Coronary artery (tissue), 2 donors: ENCODE data around the gene CEP112.

Source experiments
- DNase-seq: peaks from one replicate; pipeline ENCODE4 v3.0.0-alpha.2; 2017; ENCODE audit warnings: low spot score
- H3K27ac ChIP-seq, 2 donors: fragments of 200-600 bp; sonication (generic); one replicate each; pipeline ENCODE4 v1.5.1; 2016 to 2019
- H3K4me3 ChIP-seq: fragments of 200-600 bp; sonication (generic); 2 replicates; pipeline ENCODE4 v1.5.1; 2016; ENCODE audit warnings: mild to moderate bottlenecking, moderate library complexity
- TF ChIP-seq, protein P1 (sequence below): fragments of 200-600 bp; sonication (generic); IDR thresholded peaks from one replicate; pipeline ENCODE4 v1.5.1; 2019; ENCODE audit warnings: antibody characterized with exemption

Gene CEP112

DNA sequence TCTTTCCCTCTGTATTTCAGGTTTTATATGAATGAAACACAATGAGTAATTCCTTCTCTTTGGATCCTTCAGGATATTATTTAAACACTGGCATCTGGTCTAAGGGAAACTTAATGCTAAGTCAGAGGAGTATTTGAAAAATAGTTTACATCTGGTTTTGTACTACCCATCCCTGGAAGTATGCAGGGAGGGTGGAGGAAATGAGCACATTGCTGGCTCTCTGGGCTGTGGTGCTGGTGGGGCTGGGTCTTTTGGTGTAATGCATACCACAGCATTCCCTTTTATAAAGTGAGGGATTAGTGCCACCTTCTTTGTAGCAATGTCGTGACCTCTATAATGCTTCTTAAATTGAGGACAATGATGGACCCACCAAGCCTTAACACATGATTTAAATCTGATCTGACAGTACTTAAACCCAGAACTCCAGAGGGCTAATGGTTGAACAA lies 525.0 kb downstream of the CEP112 start:
- no peak for DNase-seq
- TF ChIP-seq, protein P1, sequence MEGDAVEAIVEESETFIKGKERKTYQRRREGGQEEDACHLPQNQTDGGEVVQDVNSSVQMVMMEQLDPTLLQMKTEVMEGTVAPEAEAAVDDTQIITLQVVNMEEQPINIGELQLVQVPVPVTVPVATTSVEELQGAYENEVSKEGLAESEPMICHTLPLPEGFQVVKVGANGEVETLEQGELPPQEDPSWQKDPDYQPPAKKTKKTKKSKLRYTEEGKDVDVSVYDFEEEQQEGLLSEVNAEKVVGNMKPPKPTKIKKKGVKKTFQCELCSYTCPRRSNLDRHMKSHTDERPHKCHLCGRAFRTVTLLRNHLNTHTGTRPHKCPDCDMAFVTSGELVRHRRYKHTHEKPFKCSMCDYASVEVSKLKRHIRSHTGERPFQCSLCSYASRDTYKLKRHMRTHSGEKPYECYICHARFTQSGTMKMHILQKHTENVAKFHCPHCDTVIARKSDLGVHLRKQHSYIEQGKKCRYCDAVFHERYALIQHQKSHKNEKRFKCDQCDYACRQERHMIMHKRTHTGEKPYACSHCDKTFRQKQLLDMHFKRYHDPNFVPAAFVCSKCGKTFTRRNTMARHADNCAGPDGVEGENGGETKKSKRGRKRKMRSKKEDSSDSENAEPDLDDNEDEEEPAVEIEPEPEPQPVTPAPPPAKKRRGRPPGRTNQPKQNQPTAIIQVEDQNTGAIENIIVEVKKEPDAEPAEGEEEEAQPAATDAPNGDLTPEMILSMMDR = no peak
- H3K4me3 ChIP-seq = no peak overlapping the region

DNA sequence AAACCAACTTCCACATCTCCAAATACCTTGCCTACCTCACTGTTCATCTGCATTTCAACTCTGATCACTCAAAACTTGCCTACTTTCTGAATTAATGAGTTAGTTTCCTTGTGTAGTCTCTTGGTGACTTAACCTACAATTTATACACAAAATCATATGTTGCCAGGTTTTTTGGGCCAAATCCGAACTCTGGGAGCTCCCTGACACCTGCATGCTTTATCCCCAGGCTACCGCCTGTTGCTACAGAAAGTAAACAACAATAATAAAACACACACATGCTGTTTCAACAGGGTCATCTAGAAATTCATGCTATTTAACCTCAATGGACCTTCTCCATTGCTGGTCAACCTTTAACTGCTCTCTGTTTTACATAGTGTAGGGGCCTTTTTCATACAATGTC lies 526.0 kb downstream of the CEP112 start:
- TF ChIP-seq, protein P1 = no peak
- no peak overlapping the region for H3K27ac ChIP-seq
- no peak for DNase-seq
- no peak overlapping the region for H3K4me3 ChIP-seq

More for the DNA sequence above, 525.0 kb downstream of the CEP112 start:
- H3K27ac ChIP-seq = no peak overlapping the region

DNA sequence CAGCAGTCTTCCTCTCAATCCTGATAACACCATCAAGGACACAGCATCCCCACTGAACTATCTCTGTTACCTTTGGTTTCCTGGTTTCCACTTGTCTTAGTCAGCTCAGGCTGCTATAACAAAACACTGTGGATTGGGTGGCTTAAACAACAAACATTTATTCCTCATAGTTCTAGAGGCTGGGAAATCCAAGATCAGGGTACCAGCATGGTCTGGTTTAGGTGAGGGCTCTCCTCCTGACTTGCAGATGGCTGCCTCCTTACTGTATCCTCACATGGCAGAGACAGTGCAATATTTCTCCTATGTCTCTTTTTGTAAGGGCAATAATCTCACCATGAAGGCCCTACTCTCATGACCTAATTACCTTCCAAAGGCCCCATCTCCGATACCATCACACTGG lies 527.2 kb downstream of the CEP112 start:
- H3K4me3 ChIP-seq = no peak overlapping the region
- TF ChIP-seq, protein P1 = no peak
- no peak overlapping the region for H3K27ac ChIP-seq
- DNase-seq = no peak

DNA sequence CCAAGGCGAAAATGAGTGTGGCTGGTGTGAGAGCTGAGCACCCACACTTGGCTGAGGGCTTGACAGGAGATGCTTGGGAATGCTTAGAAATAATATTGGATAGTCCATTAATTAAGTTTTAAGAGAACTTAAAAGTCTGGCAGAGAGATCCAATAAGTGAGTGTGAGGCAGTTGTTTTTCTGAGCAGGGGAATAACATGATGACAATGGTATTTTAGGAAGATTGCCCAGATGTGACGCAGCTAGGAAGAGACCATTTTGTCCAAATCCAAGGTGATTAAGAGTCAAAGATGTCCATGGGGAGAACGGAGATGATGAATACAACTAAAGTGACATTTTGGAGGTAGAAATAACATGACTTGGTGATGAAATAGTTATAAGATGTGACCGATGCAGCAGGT lies 527.7 kb downstream of the CEP112 start:
- H3K27ac ChIP-seq = no peak overlapping the region
- TF ChIP-seq, protein P1 = no peak
- H3K4me3 ChIP-seq = no peak overlapping the region
- no peak for DNase-seq

DNA sequence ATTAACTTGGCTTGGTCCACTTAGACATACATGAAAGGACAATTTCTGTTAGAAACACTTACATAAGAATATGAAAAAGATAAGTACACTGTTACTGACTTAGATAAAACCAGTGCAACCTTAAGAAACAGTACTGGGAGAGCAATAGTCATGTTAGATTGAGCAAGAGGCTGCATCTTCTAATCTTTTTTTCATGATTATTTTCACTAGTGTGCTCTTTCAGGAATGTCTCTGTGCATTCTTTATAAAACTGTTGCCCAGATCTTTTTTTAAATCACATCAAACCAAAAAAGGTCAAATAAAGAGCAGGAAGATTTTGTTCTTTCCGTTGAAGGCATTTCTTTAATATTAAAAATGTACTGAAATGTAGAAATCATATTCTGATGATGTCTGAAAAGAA lies 529.7 kb downstream of the CEP112 start:
- no peak for DNase-seq
- Histone ChIP-seq H3K27ac (no peak overlapping the region), H3K4me3 (no peak overlapping the region)
- TF ChIP-seq, protein P1 = no peak

DNA sequence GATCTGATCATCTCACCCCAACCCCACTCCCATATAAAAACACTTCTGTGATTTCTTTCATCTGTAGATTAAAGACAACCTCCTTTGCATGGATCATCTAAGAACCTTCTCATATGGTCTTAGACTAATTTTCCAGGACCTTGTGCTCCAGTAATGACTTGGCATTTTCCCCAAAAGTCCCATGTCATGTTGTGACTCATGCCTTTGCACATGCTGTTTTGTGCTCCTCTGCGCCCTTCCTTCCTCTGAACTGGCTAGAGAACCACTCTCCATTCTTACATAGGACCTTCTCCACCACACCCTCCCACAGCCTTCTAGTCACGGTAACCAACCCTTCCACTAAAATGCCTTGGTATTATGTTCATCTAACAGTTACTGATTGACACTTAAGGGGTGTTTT lies 531.0 kb downstream of the CEP112 start:
- no peak for DNase-seq
- H3K27ac ChIP-seq = no peak overlapping the region
- H3K4me3 ChIP-seq = no peak overlapping the region
- TF ChIP-seq, protein P1 = no peak

DNA sequence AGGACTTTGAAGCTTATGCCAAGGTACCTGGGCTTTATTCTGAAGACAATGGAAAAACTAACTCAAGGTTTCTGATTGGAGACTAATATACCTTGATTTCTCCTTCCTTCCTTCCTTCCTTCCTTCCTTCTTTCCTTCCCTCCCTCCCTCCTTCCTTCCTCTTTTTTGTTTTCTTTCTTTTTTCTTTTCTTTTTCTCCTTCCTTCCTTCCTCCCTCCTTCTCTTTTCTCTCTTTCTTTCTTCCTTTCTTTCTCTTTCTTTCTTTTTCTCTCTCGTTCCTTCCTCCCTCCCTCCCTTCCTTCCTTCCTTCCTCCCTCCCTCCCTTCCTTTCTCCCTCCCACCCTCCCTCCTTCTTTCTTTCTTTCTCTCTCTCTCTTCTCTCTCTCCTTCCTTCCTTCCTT lies 531.9 kb downstream of the CEP112 start:
- TF ChIP-seq, protein P1 = no peak
- no peak for DNase-seq
- H3K27ac ChIP-seq = no peak overlapping the region
- no peak overlapping the region for H3K4me3 ChIP-seq
